Measurements from ENCODE around the gene SMAD7.

SMAD7 gene

DNA sequence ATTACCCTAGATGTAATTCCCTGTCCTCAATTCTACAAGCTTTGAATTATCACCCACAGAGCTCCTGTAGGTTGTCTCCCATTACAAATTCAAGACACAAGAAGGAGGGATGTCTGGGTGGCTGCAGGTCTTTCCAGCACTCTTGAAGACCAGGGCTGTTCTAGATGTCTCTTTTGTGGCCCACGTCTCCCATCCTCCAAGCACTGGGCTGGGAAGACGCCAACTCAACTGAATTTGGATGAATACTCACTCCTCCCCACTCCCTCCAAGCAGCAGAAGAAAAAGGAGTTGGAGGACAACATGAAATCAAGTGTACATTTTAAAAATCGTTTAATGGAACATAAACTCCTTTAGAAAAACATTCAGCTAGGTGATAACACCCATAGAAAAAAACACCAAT is 31.2 kb downstream of the SMAD7 start:
- Histone ChIP-seq H3K4me3 (ENCODE audit: low read depth, low read length) (no peak overlapping the region), H2BK5ac (ENCODE audit: low read depth, low read length, poor library complexity) (no peak overlapping the region), H3K79me2 (ENCODE audit: control insufficient read depth, insufficient read depth, low read length, poor library complexity) (peaks cover 11% of the 10 kb centered on the region), H2BK120ac (ENCODE audit: insufficient read depth, low read length, poor library complexity) (no peak overlapping the region), H3K36me3 (ENCODE audit: control insufficient read depth in 1 of 2, insufficient read depth in 2 of 2, low read length in 2 of 2) (peaks cover 44 to 50% of the 10 kb centered on the region in 2 experiments), H3K79me1 (ENCODE audit: low read length) (peaks cover 12% of the 10 kb centered on the region), H4K12ac (ENCODE audit: low read depth, low read length) (no peak overlapping the region), H3K4ac (ENCODE audit: low read depth, low read length) (no peak overlapping the region), H2AFZ (ENCODE audit: insufficient read depth, low read length, poor library complexity) (no peak overlapping the region), H2BK12ac (ENCODE audit: low read length) (no peak overlapping the region), H3K4me2 (ENCODE audit: low read length) (no peak overlapping the region), H3K27me3 (ENCODE audit: insufficient read depth, low read length) (no peaks in the 10 kb centered on the region), H4K8ac (ENCODE audit: low read depth, low read length) (no peak overlapping the region), H3K18ac (ENCODE audit: low read length) (no peak overlapping the region), H3K23ac (ENCODE audit: low read length) (no peak overlapping the region), H2AK5ac (ENCODE audit: low read length) (no peak overlapping the region), H3K27ac (ENCODE audit: low read depth, low read length) (no peak overlapping the region), H3K9me3 (ENCODE audit: insufficient read depth, low read depth, low read length) (peaks cover 2% of the 10 kb centered on the region), H3K9ac (ENCODE audit: low read length) (no peak overlapping the region), H3K4me1 (ENCODE audit: control insufficient read depth in 1 of 2, insufficient read depth in 2 of 2, low read length in 2 of 2) (peaks cover 25 to 36% of the 10 kb centered on the region in 2 experiments), H4K91ac (ENCODE audit: low read depth, low read length) (no peak overlapping the region), H3K14ac (ENCODE audit: low read length) (no peak overlapping the region)
- no CpG with 5 or more reads among the region's 3 CpGs for WGBS (ENCODE audit: extremely low coverage, insufficient coverage, insufficient read length)
- no peak for DNase-seq

DNA sequence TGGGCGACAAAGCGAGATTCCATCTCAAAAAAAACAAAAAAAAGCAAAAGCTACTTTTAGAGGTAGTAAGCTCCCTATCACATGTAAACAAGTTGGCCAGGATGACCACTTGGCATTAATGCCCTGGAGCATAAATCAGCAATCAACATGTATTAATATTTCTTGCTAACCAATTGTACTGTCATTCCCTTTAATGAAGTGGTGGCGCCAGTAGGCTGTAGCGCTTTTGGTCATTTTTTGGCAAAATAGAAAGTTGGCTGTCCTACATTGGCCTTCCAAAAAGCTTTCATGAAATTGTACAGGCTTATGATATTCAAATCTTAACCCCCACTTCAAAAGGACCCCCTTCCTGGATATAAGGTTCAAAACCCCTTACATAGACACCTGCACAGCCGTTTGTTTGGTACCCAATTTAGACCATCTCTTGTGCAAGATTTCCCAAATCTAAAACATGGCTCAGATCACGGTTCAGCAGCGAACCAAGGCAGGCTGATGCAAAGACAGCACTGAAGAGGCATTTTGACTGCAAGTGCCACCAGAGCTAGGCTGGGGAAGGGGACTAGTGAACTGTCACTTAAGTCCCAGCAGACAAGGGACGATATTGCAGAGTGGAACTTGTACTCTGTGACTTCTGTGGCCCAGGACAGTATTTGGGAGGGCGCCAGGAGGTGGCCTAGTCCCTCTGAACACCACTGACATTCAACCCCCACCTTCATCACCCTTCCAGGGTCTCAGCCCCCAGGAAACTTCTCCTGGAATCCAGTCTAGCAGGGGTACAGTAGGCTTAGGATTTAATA is 31.9 kb downstream of the SMAD7 start:
- no peak overlapping the region for H2BK120ac ChIP-seq (ENCODE audit: insufficient read depth, low read length, poor library complexity)
- no peak for DNase-seq
- no peak overlapping the region for H3K14ac ChIP-seq (ENCODE audit: low read length)
- H3K9me3 ChIP-seq (ENCODE audit: insufficient read depth, low read depth, low read length): peaks cover 2% of the 10 kb centered on the region
- no peak overlapping the region for H3K18ac ChIP-seq (ENCODE audit: low read length)
- H3K4ac ChIP-seq (ENCODE audit: low read depth, low read length): no peak overlapping the region
- H3K4me3 ChIP-seq (ENCODE audit: low read depth, low read length): no peak overlapping the region
- no peak overlapping the region for H2BK12ac ChIP-seq (ENCODE audit: low read length)
- peaks cover 11% of the 10 kb centered on the region for H3K79me1 ChIP-seq (ENCODE audit: low read length)
- H3K4me2 ChIP-seq (ENCODE audit: low read length): no peak overlapping the region
- no peaks in the 10 kb centered on the region for H3K27me3 ChIP-seq (ENCODE audit: insufficient read depth, low read length)
- no peak overlapping the region for H2AFZ ChIP-seq (ENCODE audit: insufficient read depth, low read length, poor library complexity)
- H3K27ac ChIP-seq (ENCODE audit: low read depth, low read length): no peak overlapping the region
- no peak overlapping the region for H4K91ac ChIP-seq (ENCODE audit: low read depth, low read length)
- no peak overlapping the region for H4K12ac ChIP-seq (ENCODE audit: low read depth, low read length)
- no peak overlapping the region for H4K8ac ChIP-seq (ENCODE audit: low read depth, low read length)
- peaks cover 40 to 44% of the 10 kb centered on the region in 2 experiments for H3K36me3 ChIP-seq (ENCODE audit: control insufficient read depth in 1 of 2, insufficient read depth in 2 of 2, low read length in 2 of 2)
- peaks cover 8% of the 10 kb centered on the region for H3K79me2 ChIP-seq (ENCODE audit: control insufficient read depth, insufficient read depth, low read length, poor library complexity)
- WGBS (ENCODE audit: extremely low coverage, insufficient coverage, insufficient read length): no CpG with 5 or more reads among the region's 9 CpGs
- no peak overlapping the region for H3K23ac ChIP-seq (ENCODE audit: low read length)
- no peak overlapping the region for H3K9ac ChIP-seq (ENCODE audit: low read length)
- H3K4me1 ChIP-seq (ENCODE audit: control insufficient read depth in 1 of 2, insufficient read depth in 2 of 2, low read length in 2 of 2): peaks cover 18 to 32% of the 10 kb centered on the region in 2 experiments
- H2AK5ac ChIP-seq (ENCODE audit: low read length): no peak overlapping the region
- no peak overlapping the region for H2BK5ac ChIP-seq (ENCODE audit: low read depth, low read length, poor library complexity)

DNA sequence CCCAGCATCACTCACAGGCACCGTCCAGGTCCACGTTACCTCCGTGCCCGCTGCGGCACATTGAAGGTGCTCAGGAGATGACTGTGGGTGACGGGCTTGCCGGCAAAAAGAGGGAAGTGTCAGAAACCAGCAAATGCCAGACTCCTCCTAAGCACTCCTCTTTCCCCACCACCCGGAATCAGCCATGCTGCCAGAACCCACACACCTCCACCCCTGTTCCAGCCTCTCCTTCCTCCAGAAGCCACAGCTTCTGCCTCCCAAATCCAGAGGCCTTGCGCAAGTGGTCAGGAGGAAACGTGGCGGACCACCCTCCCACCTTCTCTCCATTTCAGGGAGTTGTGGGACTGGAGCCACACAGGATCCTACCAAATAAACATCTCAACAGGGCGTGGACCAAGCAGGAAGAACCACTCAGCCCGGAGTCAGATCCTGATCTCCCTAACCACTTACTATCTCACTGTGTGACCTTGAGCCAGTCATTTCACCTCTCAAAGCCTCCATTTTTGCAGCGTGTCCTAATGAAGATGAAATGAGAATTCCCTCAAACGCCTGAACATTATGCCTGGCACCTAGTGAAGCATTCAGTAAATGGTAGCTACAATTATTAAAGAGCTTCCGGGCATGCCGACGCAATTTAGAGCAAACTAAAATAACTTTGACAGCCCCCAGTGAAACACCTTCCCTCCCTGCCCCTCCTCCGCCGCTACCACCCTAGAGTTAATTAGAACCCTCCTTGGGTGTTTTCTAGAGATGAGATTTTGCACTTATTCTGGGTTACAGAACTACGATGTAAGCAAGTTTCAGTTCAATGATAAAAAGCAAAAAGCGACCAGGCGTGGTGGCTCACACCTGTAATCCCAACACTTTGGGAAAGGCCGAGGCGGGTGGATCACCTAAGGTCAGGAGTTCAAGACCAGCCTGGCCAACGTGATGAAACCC is 32.9 kb downstream of the SMAD7 start:
- no peak overlapping the region for H2BK5ac ChIP-seq (ENCODE audit: low read depth, low read length, poor library complexity)
- peaks cover 31 to 34% of the 10 kb centered on the region in 2 experiments for H3K36me3 ChIP-seq (ENCODE audit: control insufficient read depth in 1 of 2, insufficient read depth in 2 of 2, low read length in 2 of 2)
- no peak overlapping the region for H2AFZ ChIP-seq (ENCODE audit: insufficient read depth, low read length, poor library complexity)
- no peaks in the 10 kb centered on the region for H3K27me3 ChIP-seq (ENCODE audit: insufficient read depth, low read length)
- no peak overlapping the region for H3K23ac ChIP-seq (ENCODE audit: low read length)
- peak overlapping the region; percentile 59 for H3K18ac ChIP-seq (ENCODE audit: low read length)
- no peak overlapping the region for H3K14ac ChIP-seq (ENCODE audit: low read length)
- peaks cover 2% of the 10 kb centered on the region for H3K9me3 ChIP-seq (ENCODE audit: insufficient read depth, low read depth, low read length)
- peaks cover 6% of the 10 kb centered on the region for H3K79me1 ChIP-seq (ENCODE audit: low read length)
- H3K9ac ChIP-seq (ENCODE audit: low read length): no peak overlapping the region
- peaks cover 10 to 22% of the 10 kb centered on the region in 2 experiments for H3K4me1 ChIP-seq (ENCODE audit: control insufficient read depth in 1 of 2, insufficient read depth in 2 of 2, low read length in 2 of 2)
- WGBS (ENCODE audit: extremely low coverage, insufficient coverage, insufficient read length): no CpG with 5 or more reads among the region's 26 CpGs
- no peak overlapping the region for H3K4me2 ChIP-seq (ENCODE audit: low read length)
- H2AK5ac ChIP-seq (ENCODE audit: low read length): peak overlapping the region; percentile 80
- no peak overlapping the region for H3K27ac ChIP-seq (ENCODE audit: low read depth, low read length)
- no peak overlapping the region for H2BK120ac ChIP-seq (ENCODE audit: insufficient read depth, low read length, poor library complexity)
- H4K91ac ChIP-seq (ENCODE audit: low read depth, low read length): peak overlapping the region; percentile 15
- H3K4ac ChIP-seq (ENCODE audit: low read depth, low read length): no peak overlapping the region
- no peak overlapping the region for H3K4me3 ChIP-seq (ENCODE audit: low read depth, low read length)
- no peak overlapping the region for H4K8ac ChIP-seq (ENCODE audit: low read depth, low read length)
- peaks cover 2% of the 10 kb centered on the region for H3K79me2 ChIP-seq (ENCODE audit: control insufficient read depth, insufficient read depth, low read length, poor library complexity)
- no peak overlapping the region for H4K12ac ChIP-seq (ENCODE audit: low read depth, low read length)
- no peak overlapping the region for H2BK12ac ChIP-seq (ENCODE audit: low read length)
- DNase-seq: no peak

DNA sequence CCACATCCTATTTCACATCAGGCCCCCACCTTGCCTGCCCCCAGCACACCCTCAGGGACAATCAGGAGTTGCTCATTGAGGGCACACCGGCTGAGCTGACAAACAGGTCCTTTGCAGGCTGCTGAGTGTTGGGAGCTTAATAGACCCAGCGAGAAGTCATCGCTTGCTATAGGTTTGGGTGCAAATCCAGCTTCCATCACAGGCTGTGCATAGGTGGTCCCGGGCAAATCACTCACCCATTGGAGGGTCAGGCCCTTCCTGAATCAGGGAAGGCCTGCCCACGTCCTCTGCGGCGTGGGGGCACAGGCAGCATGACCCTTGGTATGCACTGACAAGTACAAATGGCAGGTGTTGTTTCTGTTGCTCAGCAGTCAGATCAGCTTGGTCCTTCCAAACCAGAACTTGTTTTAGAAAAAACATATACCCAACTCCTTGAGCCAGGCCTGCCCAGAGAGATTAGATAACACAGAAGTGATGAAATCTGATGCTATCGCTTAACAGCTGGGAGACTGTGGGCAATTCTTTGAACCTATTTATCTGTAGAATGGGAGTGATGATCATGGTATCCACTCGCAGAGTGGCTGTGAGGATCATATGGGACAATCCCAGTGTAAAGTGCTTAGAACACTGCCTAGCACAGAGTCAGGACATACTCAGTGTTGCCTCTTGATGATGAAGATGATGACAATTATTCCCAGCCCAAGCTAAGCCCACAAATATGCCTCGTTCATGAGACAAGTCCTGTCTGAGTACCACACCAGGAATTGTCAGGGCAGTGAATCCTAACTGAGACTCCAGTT is 34.9 kb downstream of the SMAD7 start:
- Histone ChIP-seq H3K4ac (ENCODE audit: low read depth, low read length) (no peak overlapping the region), H3K9ac (ENCODE audit: low read length) (no peak overlapping the region), H4K12ac (ENCODE audit: low read depth, low read length) (no peak overlapping the region), H3K4me1 (ENCODE audit: control insufficient read depth in 1 of 2, insufficient read depth in 2 of 2, low read length in 2 of 2) (peaks cover 8 to 21% of the 10 kb centered on the region in 2 experiments), H3K9me3 (ENCODE audit: insufficient read depth, low read depth, low read length) (peaks cover 1% of the 10 kb centered on the region), H3K14ac (ENCODE audit: low read length) (no peak overlapping the region), H3K79me2 (ENCODE audit: control insufficient read depth, insufficient read depth, low read length, poor library complexity) (no peaks in the 10 kb centered on the region), H2AK5ac (ENCODE audit: low read length) (no peak overlapping the region), H3K23ac (ENCODE audit: low read length) (no peak overlapping the region), H3K4me3 (ENCODE audit: low read depth, low read length) (no peak overlapping the region), H3K4me2 (ENCODE audit: low read length) (no peak overlapping the region), H3K79me1 (ENCODE audit: low read length) (peaks cover 8% of the 10 kb centered on the region), H2BK12ac (ENCODE audit: low read length) (peak overlapping the region; percentile 19), H2BK120ac (ENCODE audit: insufficient read depth, low read length, poor library complexity) (peak overlapping the region; percentile 37), H3K36me3 (ENCODE audit: control insufficient read depth in 1 of 2, insufficient read depth in 2 of 2, low read length in 2 of 2) (peaks cover 13 to 16% of the 10 kb centered on the region in 2 experiments), H2AFZ (ENCODE audit: insufficient read depth, low read length, poor library complexity) (no peak overlapping the region), H3K27me3 (ENCODE audit: insufficient read depth, low read length) (no peaks in the 10 kb centered on the region), H2BK5ac (ENCODE audit: low read depth, low read length, poor library complexity) (no peak overlapping the region), H3K18ac (ENCODE audit: low read length) (peak overlapping the region; percentile 48), H3K27ac (ENCODE audit: low read depth, low read length) (no peak overlapping the region), H4K8ac (ENCODE audit: low read depth, low read length) (no peak overlapping the region), H4K91ac (ENCODE audit: low read depth, low read length) (peak overlapping the region; percentile 20)
- WGBS (ENCODE audit: extremely low coverage, insufficient coverage, insufficient read length): no CpG with 5 or more reads among the region's 10 CpGs
- peak; percentile 67 to 88 for DNase-seq
